ENCODE measurements around the gene ZNF697.

GRCh38 chr1:119653135-119653838, 5.2 kb upstream of the ZNF697 start:
- TF ChIP-seq EZH2 (IDR thresholded peaks at IDR 0.05; ENCODE audit: low read length) (no peak), CTCF (optimal IDR thresholded peaks at IDR 0.05 in 1 of 3, IDR thresholded peaks at IDR 0.05 in 1 of 3, conservative IDR thresholded peaks at IDR 0.05 in 1 of 3; ENCODE audit: extremely low read depth in 1 of 3, insufficient read depth in 2 of 3, low read length in 3 of 3) (no peak)

All from keratinocyte (primary cell).